Pancreas (tissue), 10 donors: Measurements from ENCODE around the gene PCDHGA1. TPM values are rescaled to one million over a fixed set of nuclear protein-coding genes. Genes with fewer than 3 reads are reported as not detected.

Experiments
- ATAC-seq, 4 donors: fragments of 200-7000 bp; cut with Tn5 transposase; one replicate each; pipeline versions ENCODE4 v1.8.0 to v1.9.1; 2020; ENCODE audit warnings: mild to moderate bottlenecking in 4 of 4, moderate library complexity in 4 of 4
- DNase-seq, 6 donors: peaks; one replicate each; pipeline ENCODE4 v3.0.0-alpha.2; 2020
- FAIRE-seq: peaks from 2 replicates; lab custom pipeline; 2012; peaks lifted over from hg19 to GRCh38; lab: Jason Lieb, UNC
- H3K27ac ChIP-seq, 4 donors: fragments of 200-600 bp; sonication (generic); 1 replicate in 3 of 4; 2 replicates in 1 of 4; pipeline versions ENCODE4 v1.5.0 to v1.8.0; 2020
- H3K27me3 ChIP-seq, 4 donors: fragments of 200-600 bp; one replicate each; pipeline ENCODE4 v1.8.0; 2021
- H3K36me3 ChIP-seq, 3 donors: fragments of 200-600 bp; sonication (generic) in 1 of 3; one replicate each; pipeline versions ENCODE4 v1.5.0 to v1.8.0; 2020 to 2021
- H3K4me1 ChIP-seq, 3 donors: fragments of 200-600 bp; one replicate each; pipeline ENCODE4 v1.8.0; 2021
- H3K4me3 ChIP-seq, 4 donors: fragments of 200-600 bp; sonication (generic) in 2 of 4; one replicate each; pipeline versions ENCODE4 v1.5.0 to v1.8.0; 2020 to 2021
- H3K9me3 ChIP-seq, 4 donors: fragments of 200-600 bp; one replicate each; pipeline ENCODE4 v1.8.0; 2021
- WGBS, 2 donors: extraction: QIAGEN DNeasy Blood & Tissue Kit; methylation state at CpG; one replicate each; pipeline ENCODE4 v1.1.7; 2013; 5-methylcytosine and 5-hydroxymethylcytosine counted together
- intact Hi-C, 3 donors: fragments of 100-400 bp; cut with DNase I; formaldehyde crosslinking; loops; one replicate each; pipeline versions ENCODE4 v1.11.1 to v1.14.2; 2022
- polyA plus RNA-seq, 2 donors: library from polyadenylated mRNA; stranded (reverse); fragments of 200-250 nt; gene quantifications; one replicate each; pipeline ENCODE4 v1.2.3, GENCODE V29; 2013
- total RNA-seq, 6 donors: library from RNA; stranded (reverse); fragmentation: NEBNext Ultra II Directional in 4 of 6; extraction: Animal tissue kit (Norgen Biotek cat#: 25700) in 4 of 6; gene quantifications; one replicate each; pipeline versions ENCODE4 v1.2.1 to v1.2.4, GENCODE V29; 2021 to 2023
- TF ChIP-seq, protein P1 (sequence below), 4 donors: fragments of 200-600 bp; sonication (generic) in 3 of 4; IDR thresholded peaks; one replicate each; pipeline versions ENCODE4 v1.5.0 to v1.8.0; 2021; ENCODE audit warnings: antibody characterized with exemption in 4 of 4
- donor health status: healthy with polysubstance abuse.
- donor health status: DM: no; HTN: no; CAD: no; lungs with moderate emphysema.
- donor health status: DM: no; HTN: no; CAD: no.
- donor health status: control.
- donor health status: control.
- donor health status: Bipolar disorder and iron deficiency.
- donor health status: DM: yes; HTN: yes; CAD: no.
- donor health status: DM: no; HTN: no; CAD: no.
- donor health status: DM: no; HTN: no; CAD: no.
- donor health status: DM: yes; HTN: yes; CAD: no.

The PCDHGA1 gene
- total and polyA plus RNA-seq, 8 donors: 0.19 to 0.67 (median 0.32) TPM

DNA sequence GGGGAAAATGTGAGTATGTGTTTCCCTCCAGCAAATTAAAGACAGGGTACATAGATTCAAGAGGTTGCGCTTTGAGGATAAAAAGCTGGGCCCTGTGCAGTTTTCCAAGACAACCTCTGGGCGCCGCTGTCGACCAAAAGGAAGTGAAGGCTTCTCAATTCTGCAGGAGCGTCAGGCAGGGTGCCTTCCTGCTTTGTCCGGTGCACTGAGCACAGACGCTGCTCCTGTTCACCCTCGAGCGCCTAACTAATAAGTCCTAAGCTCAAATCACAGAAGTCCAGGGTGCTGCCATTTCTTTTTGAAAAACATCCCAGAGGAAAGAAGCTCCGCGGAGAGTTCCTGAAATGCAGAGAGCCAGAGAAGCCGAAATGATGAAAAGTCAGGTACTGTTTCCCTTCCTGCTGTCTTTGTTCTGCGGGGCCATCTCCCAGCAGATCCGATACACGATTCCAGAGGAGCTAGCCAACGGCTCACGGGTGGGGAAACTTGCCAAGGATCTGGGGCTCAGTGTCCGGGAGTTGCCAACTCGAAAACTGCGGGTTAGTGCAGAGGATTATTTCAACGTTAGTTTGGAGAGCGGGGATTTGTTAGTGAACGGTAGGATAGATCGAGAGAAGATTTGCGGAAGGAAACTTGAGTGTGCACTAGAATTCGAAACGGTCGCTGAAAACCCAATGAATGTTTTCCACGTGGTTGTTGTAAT, 19.8 kb downstream of the PCDHGA1 start, which contains the start of gene PCDHGB1:
TSS of gene PCDHGB1 (plus strand) at position 183 of the 703 bp plus-strand sequence. CDS start at position 345, 162 bp downstream.
- Histone ChIP-seq H3K4me3 (peak within 1 kb of the TSS in 1 of 4 donors; percentile 22), H3K4me1 (no peaks in the 10 kb centered on the region), H3K36me3 (no peaks in the 10 kb centered on the region), H3K27me3 (peaks cover 0 to 5% (median 0%) of the 10 kb centered on the region in 4 donors), H3K27ac (no peak within 1 kb of the TSS), H3K9me3 (peaks cover 0 to 10% (median 4%) of the 10 kb centered on the region in 4 donors)
- 22 to 24% methylated on average over 29 of the region's 29 CpGs for WGBS, 2 donors
- DNase-seq (peak in 1 of 6 donors; percentile 36), FAIRE-seq (no peak), ATAC-seq (peak; percentile 46 to 91 (median 74))
- TF ChIP-seq, protein P1, sequence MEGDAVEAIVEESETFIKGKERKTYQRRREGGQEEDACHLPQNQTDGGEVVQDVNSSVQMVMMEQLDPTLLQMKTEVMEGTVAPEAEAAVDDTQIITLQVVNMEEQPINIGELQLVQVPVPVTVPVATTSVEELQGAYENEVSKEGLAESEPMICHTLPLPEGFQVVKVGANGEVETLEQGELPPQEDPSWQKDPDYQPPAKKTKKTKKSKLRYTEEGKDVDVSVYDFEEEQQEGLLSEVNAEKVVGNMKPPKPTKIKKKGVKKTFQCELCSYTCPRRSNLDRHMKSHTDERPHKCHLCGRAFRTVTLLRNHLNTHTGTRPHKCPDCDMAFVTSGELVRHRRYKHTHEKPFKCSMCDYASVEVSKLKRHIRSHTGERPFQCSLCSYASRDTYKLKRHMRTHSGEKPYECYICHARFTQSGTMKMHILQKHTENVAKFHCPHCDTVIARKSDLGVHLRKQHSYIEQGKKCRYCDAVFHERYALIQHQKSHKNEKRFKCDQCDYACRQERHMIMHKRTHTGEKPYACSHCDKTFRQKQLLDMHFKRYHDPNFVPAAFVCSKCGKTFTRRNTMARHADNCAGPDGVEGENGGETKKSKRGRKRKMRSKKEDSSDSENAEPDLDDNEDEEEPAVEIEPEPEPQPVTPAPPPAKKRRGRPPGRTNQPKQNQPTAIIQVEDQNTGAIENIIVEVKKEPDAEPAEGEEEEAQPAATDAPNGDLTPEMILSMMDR (IDR thresholded peaks at IDR 0.05): peak in 2 of 4 donors; percentile 14 to 17
- intact Hi-C loops: no loop called here

DNA sequence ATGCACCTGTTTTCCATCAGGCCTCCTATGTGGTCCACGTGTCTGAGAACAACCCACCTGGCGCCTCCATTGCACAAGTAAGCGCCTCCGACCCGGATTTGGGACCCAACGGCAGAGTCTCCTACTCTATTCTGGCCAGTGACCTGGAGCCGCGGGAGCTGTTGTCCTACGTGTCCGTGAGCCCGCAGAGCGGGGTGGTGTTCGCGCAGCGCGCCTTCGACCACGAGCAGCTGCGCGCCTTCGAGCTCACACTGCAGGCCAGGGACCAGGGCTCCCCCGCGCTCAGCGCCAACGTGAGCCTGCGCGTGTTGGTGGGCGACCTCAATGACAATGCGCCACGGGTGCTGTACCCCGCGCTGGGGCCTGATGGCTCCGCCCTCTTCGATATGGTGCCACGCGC, 21.3 kb downstream of the PCDHGA1 start:
- WGBS, 2 donors: 28 to 31% methylated on average over 30 to 35 of the region's 36 CpGs
- H3K36me3 ChIP-seq: no peaks in the 10 kb centered on the region
- H3K4me1 ChIP-seq: no peaks in the 10 kb centered on the region
- no peak for ATAC-seq
- no peak for FAIRE-seq
- H3K9me3 ChIP-seq: peaks cover 0 to 10% (median 4%) of the 10 kb centered on the region in 4 donors
- no peak for DNase-seq
- intact Hi-C loops: no loop called here
- H3K27ac ChIP-seq: no peak overlapping the region
- peaks cover 0 to 5% (median 0%) of the 10 kb centered on the region in 4 donors for H3K27me3 ChIP-seq
- TF ChIP-seq, protein P1 (IDR thresholded peaks at IDR 0.05): no peak
- H3K4me3 ChIP-seq: no peak overlapping the region

DNA sequence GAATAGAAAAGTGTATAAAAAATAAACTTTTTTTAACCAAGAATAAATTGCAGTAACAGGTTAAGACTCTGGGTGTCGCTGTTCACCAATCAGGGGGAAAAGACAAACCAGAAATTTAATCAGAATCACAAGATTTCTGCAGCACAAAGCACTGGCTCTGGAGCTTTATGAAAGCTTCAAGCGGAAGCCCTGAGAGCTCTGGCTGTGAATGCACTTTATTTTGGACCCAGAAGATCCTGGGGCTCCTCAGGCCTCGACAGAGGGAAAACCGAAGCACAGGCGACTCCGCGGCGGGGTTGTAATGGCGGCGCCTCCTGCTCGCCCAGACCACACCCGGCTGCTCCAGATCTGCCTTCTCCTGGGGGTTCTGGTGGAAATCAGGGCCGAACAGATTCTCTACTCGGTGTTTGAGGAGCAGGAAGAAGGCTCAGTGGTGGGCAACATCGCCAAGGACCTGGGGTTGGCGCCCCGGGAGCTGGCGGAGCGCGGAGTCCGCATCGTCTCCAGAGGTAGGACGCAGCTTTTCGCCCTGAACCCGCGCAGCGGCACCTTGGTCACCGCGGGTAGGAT, 24.7 kb downstream of the PCDHGA1 start, which contains the start of gene PCDHGA4:
TSS of gene PCDHGA4 (plus strand) at position 122 of the 570 bp plus-strand sequence. CDS start at position 209, 87 bp downstream.
- no peak within 1 kb of the TSS for H3K27ac ChIP-seq
- no peaks in the 10 kb centered on the region for H3K36me3 ChIP-seq
- H3K4me3 ChIP-seq: peak within 1 kb of the TSS in 2 of 4 donors; percentile 11 to 20
- 12 to 17% methylated on average over 29 of the region's 29 CpGs for WGBS, 2 donors
- DNase-seq (no peak), FAIRE-seq (no peak), ATAC-seq (peak in 2 of 4 donors; percentile 11 to 41)
- H3K9me3 ChIP-seq: peaks cover 0 to 15% (median 4%) of the 10 kb centered on the region in 4 donors
- TF ChIP-seq, protein P1 (IDR thresholded peaks at IDR 0.05): peak in 2 of 4 donors; percentile 2 to 15
- intact Hi-C loops: no loop called here
- no peaks in the 10 kb centered on the region for H3K27me3 ChIP-seq
- no peaks in the 10 kb centered on the region for H3K4me1 ChIP-seq

DNA sequence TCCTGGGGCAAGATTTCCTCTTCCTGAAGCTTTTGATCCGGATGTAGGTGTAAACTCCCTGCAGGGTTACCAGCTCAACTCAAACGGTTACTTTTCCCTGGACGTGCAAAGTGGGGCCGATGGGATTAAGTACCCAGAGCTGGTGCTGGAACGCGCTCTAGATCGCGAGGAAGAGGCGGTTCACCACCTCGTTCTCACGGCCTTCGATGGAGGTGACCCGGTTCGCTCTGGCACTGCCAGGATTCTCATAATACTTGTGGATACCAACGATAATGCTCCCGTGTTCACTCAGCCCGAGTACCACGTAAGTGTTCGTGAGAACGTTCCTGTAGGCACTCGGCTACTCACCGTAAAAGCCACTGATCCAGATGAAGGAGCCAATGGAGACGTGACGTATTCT, 25.3 kb downstream of the PCDHGA1 start:
- DNase-seq (no peak), ATAC-seq (no peak), FAIRE-seq (no peak)
- H3K27me3 ChIP-seq: no peaks in the 10 kb centered on the region
- TF ChIP-seq, protein P1 (IDR thresholded peaks at IDR 0.05): no peak
- intact Hi-C loops: no loop called here
- no peaks in the 10 kb centered on the region for H3K36me3 ChIP-seq
- WGBS, 2 donors: 38 to 45% methylated on average over 24 of the region's 24 CpGs
- H3K27ac ChIP-seq: no peak overlapping the region
- H3K4me3 ChIP-seq: peak overlapping the region in 1 of 4 donors; percentile 20
- H3K9me3 ChIP-seq: peaks cover 0 to 19% (median 4%) of the 10 kb centered on the region in 4 donors
- H3K4me1 ChIP-seq: no peaks in the 10 kb centered on the region
